HUES6 (cell line): Measurements from ENCODE around the gene NUAK1.
"Not testable (repeated sequence)": the region's sequence is repeated elsewhere in the genome, so short reads cannot be mapped to it uniquely, and the experiment has no call there.

Experiments used
- H3K27ac ChIP-seq: 2 replicates; pipeline ENCODE4 v1.7.0; 2013; ENCODE audit warnings: low read depth, mild to moderate bottlenecking, low read length, inconsistent platforms
- H3K27me3 ChIP-seq: 2 replicates; pipeline ENCODE4 v1.6.1; 2013; ENCODE audit warnings: low read length; ENCODE audit not compliant: control insufficient read depth, insufficient read depth
- H3K36me3 ChIP-seq: 2 replicates; pipeline ENCODE4 v1.6.1; 2013; ENCODE audit warnings: low read length; ENCODE audit not compliant: control insufficient read depth, insufficient read depth
- H3K4me1 ChIP-seq: 2 replicates; pipeline ENCODE4 v1.6.1; 2013; ENCODE audit warnings: low read length; ENCODE audit not compliant: control insufficient read depth, insufficient read depth
- H3K4me3 ChIP-seq: 2 replicates; pipeline ENCODE4 v1.5.1; 2013; ENCODE audit warnings: low read depth, low read length
- H3K9ac ChIP-seq: one replicate; pipeline ENCODE4 v1.6.1; 2013; ENCODE audit warnings: mild to moderate bottlenecking, low read length
- H3K9me3 ChIP-seq: 2 replicates; pipeline ENCODE4 v1.6.1; 2013; ENCODE audit warnings: low read depth, low read length; ENCODE audit not compliant: control insufficient read depth, insufficient read depth

Gene NUAK1

DNA sequence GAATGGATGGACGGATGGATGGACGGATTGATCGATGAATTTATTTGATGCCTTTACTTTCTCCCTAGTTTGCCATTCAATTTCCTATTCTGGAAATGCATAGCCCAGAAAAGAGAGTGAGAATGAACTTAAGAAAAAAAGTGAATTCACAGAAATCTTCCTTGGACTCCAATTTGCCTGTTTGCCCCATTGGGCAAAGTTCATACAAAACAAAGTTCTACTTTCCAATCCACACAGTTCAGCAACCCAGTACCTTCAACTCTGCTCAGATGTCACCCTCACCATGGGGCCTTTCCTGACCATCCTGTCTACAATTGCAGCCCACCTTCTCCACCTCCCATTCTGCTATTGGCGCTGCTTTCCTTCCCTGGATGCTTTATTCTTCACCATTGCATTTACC, 8.2 kb upstream of the NUAK1 start:
- H3K4me3 ChIP-seq, result no peak overlapping the region
- no peaks in the 10 kb centered on the region for H3K36me3 ChIP-seq

DNA sequence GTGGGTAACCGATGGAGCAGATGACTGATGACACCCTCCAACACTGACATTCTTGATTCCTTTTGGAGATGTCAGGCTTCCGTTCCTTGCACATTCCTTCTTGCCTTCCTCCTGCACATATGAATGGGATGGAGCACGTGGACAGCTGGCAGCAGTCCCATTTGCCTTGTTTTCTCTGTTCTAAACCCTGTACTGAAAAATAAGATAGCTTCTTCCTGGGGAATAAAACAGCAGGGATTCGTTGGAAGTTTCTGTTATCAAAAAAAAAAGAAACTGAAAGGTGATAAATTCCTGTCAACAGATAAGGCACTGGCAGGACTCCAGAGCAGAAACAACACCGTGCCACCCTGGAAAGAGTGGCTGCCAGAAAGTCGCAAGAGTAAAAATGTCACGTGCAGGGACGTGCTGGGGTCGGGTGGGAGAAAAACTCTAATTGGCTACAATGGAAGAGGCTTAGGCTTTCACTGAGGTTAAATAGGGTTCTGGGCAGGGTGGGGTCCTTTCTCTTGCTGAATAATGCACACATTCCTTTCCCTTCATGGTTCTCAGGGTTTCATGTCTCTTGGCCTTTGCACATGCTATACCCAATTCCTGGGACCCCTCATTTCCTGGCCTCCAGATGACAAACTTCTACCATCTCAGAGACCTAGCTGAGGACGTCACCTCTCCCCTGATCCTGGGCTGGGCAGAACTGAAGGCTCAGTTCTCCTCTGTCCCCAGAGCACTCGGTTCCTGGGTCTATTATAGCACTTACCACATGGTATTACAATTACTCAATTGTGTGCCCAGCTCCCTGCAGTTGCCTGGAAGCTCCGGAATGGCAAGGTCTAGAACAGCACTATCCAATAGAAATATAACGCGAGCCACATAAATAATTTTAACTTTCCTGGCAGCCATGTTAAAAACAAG, 7.0 kb upstream of the NUAK1 start:
- Histone ChIP-seq H3K9me3 (no peaks in the 10 kb centered on the region), H3K9ac (no peak overlapping the region), H3K4me3 (no peak overlapping the region), H3K27ac (no peak overlapping the region), H3K4me1 (peaks cover 47% of the 10 kb centered on the region), H3K36me3 (no peaks in the 10 kb centered on the region), H3K27me3 (no peaks in the 10 kb centered on the region)

More for the DNA sequence above, 8.2 kb upstream of the NUAK1 start:
- no peaks in the 10 kb centered on the region for H3K27me3 ChIP-seq
- H3K4me1 ChIP-seq, result peaks cover 38% of the 10 kb centered on the region
- no peak overlapping the region for H3K9ac ChIP-seq
- no peaks in the 10 kb centered on the region for H3K9me3 ChIP-seq
- no peak overlapping the region for H3K27ac ChIP-seq

- H3K9ac ChIP-seq, result no peak overlapping the region
Measured at GRCh38 chr12:106144847-106145246, 6.1 kb upstream of the NUAK1 start.

DNA sequence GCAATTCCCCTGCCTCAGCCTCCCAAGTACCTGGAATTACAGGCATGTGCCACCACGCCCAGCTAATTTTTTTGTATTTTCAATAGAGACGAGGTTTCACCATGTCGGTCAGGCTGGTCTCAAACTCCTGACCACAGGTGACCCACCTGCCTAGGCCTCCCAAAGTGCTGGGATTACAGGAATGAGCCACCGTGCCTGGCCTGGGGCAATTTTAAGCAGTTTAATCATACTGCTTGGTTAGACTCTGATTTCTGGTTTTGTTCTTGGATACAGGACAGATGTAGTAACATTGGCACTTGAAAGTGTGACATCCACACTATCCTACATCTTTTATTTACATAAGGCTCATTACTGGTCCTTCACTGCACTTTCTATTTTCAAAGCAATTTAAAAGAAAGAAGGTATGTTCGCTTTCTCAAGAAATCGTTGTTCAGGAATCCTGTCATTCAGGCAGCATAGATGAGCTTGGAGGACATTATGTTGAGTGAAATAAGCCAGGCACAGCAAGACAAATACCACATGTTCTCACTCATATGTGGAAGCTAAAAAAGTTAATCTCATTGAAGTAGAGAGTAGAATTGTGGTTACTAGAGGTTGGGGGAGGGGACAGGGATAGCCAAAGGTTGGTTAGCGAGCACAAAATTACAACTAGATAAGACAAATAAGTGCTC, 4.0 kb upstream of the NUAK1 start:
- peaks cover 52% of the 10 kb centered on the region for H3K4me1 ChIP-seq
- H3K4me3 ChIP-seq, result peak overlapping the region; percentile 6; the same call in 1 of the 2 replicates

More at GRCh38 chr12:106144847-106145246, 6.1 kb upstream of the NUAK1 start:
- no peak overlapping the region for H3K27ac ChIP-seq
- no peak overlapping the region for H3K4me3 ChIP-seq
- H3K36me3 ChIP-seq, result no peaks in the 10 kb centered on the region
- no peaks in the 10 kb centered on the region for H3K9me3 ChIP-seq
- no peaks in the 10 kb centered on the region for H3K27me3 ChIP-seq
- H3K4me1 ChIP-seq, result peaks cover 52% of the 10 kb centered on the region

GRCh38 chr12:106141920-106142319, 3.2 kb upstream of the NUAK1 start:
- H3K9me3 ChIP-seq, H3K36me3 ChIP-seq, H3K27me3 ChIP-seq: not testable (repeated sequence)
- Histone ChIP-seq H3K9ac (peak overlapping the region; percentile 40), H3K4me1 (peaks cover 52% of the 10 kb centered on the region), H3K27ac (peak overlapping the region; percentile 16; the same call in 1 of the 2 replicates), H3K4me3 (peak overlapping the region; percentile 86; the same call in 1 of the 2 replicates)

More for the DNA sequence above, 4.0 kb upstream of the NUAK1 start:
- Histone ChIP-seq H3K36me3 (no peaks in the 10 kb centered on the region), H3K9me3 (no peaks in the 10 kb centered on the region), H3K9ac (peak overlapping the region; percentile 46), H3K27me3 (peaks cover 1% of the 10 kb centered on the region; the same call in 1 of the 2 replicates), H3K27ac (no peak overlapping the region)

DNA sequence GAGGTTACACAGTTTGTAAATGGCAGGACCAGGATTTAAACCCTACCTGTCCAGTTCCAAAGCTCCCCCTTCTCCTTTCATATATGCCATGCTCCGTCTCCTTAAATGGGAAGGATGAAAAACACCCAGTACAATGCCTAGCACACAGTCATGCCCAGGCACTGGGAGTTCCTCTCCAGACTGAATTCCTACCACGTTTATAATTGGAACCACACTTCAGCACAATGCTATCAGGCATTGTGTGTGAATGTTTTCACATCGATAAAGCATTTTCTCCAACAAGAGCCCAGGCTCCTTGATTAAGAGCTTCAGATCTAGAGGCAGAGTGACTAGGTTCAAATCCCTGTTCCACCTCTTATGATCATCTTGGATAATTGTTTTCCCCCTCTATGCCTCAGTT, 2.7 kb upstream of the NUAK1 start:
- Histone ChIP-seq H3K36me3 (no peaks in the 10 kb centered on the region), H3K9ac (peak overlapping the region; percentile 40), H3K27me3 (peaks cover 6% of the 10 kb centered on the region; the same call in 1 of the 2 replicates), H3K4me3 (peak overlapping the region; percentile 86; the same call in 1 of the 2 replicates), H3K4me1 (peaks cover 55% of the 10 kb centered on the region), H3K27ac (peak overlapping the region; percentile 16; the same call in 1 of the 2 replicates), H3K9me3 (no peaks in the 10 kb centered on the region)

GRCh38 chr12:106141003-106141402, 2.2 kb upstream of the NUAK1 start:
- H3K9ac ChIP-seq, result no peak overlapping the region
- peak overlapping the region; percentile 86; the same call in 1 of the 2 replicates for H3K4me3 ChIP-seq
- H3K9me3 ChIP-seq, result no peaks in the 10 kb centered on the region
- H3K27ac ChIP-seq, result no peak overlapping the region
- peaks cover 57% of the 10 kb centered on the region for H3K4me1 ChIP-seq
- no peaks in the 10 kb centered on the region for H3K36me3 ChIP-seq
- H3K27me3 ChIP-seq, result peaks cover 6% of the 10 kb centered on the region; the same call in 1 of the 2 replicates

GRCh38 chr12:106140223-106140986, 1.7 kb upstream of the NUAK1 start:
- no peaks in the 10 kb centered on the region for H3K9me3 ChIP-seq
- peaks cover 57% of the 10 kb centered on the region for H3K4me1 ChIP-seq
- no peaks in the 10 kb centered on the region for H3K36me3 ChIP-seq
- H3K9ac ChIP-seq, result peak overlapping the region; percentile 99
- peaks cover 6% of the 10 kb centered on the region; the same call in 1 of the 2 replicates for H3K27me3 ChIP-seq
- peak overlapping the region; percentile 86 for H3K4me3 ChIP-seq
- peak overlapping the region; percentile 99; the same call in 1 of the 2 replicates for H3K27ac ChIP-seq

GRCh38 chr12:106139422-106140171, 843 bp upstream of the NUAK1 start:
- H3K9ac ChIP-seq, result peak overlapping the region; percentile 99
- H3K27me3 ChIP-seq, result peaks cover 6% of the 10 kb centered on the region; the same call in 1 of the 2 replicates
- H3K36me3 ChIP-seq, result no peaks in the 10 kb centered on the region; the same call in 1 of the 2 replicates
- H3K9me3 ChIP-seq, result no peaks in the 10 kb centered on the region
- peak overlapping the region; percentile 86 for H3K4me3 ChIP-seq
- peak overlapping the region; percentile 99 for H3K27ac ChIP-seq
- peaks cover 59% of the 10 kb centered on the region for H3K4me1 ChIP-seq

DNA sequence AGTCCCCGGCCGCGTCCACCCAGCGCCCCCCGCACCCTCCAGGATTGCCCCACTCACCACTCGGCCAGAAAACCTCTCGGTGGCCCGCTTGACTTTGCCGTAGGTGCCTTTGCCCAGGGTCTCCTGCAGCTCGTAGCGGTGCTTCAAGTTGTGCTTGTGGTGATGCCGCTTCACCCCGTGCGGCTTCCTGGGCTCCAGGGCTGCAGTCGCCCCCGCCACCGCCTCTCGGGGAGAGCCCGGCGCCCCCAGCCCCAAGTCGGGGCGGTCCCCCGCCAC, 459 bp downstream of the NUAK1 start:
- Histone ChIP-seq H3K27ac (peak overlapping the region; percentile 99), H3K27me3 (peaks cover 6% of the 10 kb centered on the region; the same call in 1 of the 2 replicates), H3K4me1 (peaks cover 60% of the 10 kb centered on the region), H3K4me3 (peak overlapping the region; percentile 86), H3K9ac (peak overlapping the region; percentile 99), H3K36me3 (no peaks in the 10 kb centered on the region; the same call in 1 of the 2 replicates), H3K9me3 (no peaks in the 10 kb centered on the region)
